Kidney (tissue), 14 donors: ENCODE measurements around the gene IL32. TPM values are rescaled to one million over a fixed set of nuclear protein-coding genes. Genes with fewer than 3 reads are reported as not detected.

Experiments used
- DNase-seq, 5 donors: peaks; one replicate each; pipeline ENCODE4 v3.0.0-alpha.2; 2013 to 2020
- FAIRE-seq: peaks from 2 replicates; lab custom pipeline; 2012; peaks lifted over from hg19 to GRCh38; lab: Jason Lieb, UNC
- H3K27ac ChIP-seq, 2 donors: one replicate each; pipeline ENCODE4 v1.7.0; 2013; ENCODE audit warnings: low read depth in 2 of 2, low read length in 2 of 2, inconsistent platforms in 1 of 2
- H3K27me3 ChIP-seq: one replicate; pipeline ENCODE4 v1.7.1; 2013; ENCODE audit warnings: low read length, inconsistent platforms; ENCODE audit not compliant: control insufficient read depth, insufficient read depth
- H3K36me3 ChIP-seq, 3 donors: one replicate each; pipeline versions ENCODE4 v1.7.0 to v1.7.1; 2013; ENCODE audit warnings: low read length in 3 of 3, control low read depth in 1 of 3, inconsistent platforms in 1 of 3; ENCODE audit not compliant: insufficient read depth in 3 of 3, control insufficient read depth in 2 of 3
- H3K4me1 ChIP-seq, 3 donors: one replicate each; pipeline versions ENCODE4 v1.7.0 to v1.7.1; 2013; ENCODE audit warnings: low read length in 3 of 3, inconsistent platforms in 1 of 3, low read depth in 1 of 3; ENCODE audit not compliant: control insufficient read depth in 2 of 3, insufficient read depth in 2 of 3
- H3K4me3 ChIP-seq, 3 donors: one replicate each; pipeline versions ENCODE4 v1.7.0 to v1.8.1; 2013; ENCODE audit warnings: low read length in 3 of 3, control low read depth in 1 of 3, inconsistent platforms in 1 of 3
- H3K9ac ChIP-seq, 3 donors: one replicate each; pipeline versions ENCODE4 v1.7.0 to v1.7.1; 2013; ENCODE audit warnings: low read length in 3 of 3, control low read depth in 1 of 3, inconsistent platforms in 1 of 3
- H3K9me3 ChIP-seq, 3 donors: one replicate each; pipeline versions ENCODE4 v1.7.0 to v1.7.1; 2013; ENCODE audit warnings: low read length in 3 of 3, control low read depth in 1 of 3, inconsistent platforms in 1 of 3; ENCODE audit not compliant: control insufficient read depth in 2 of 3, insufficient read depth in 1 of 3
- CTCF ChIP-seq: IDR thresholded peaks from 3 replicates; pipeline ENCODE4 v1.5.1; 2012; ENCODE audit warnings: mild to moderate bottlenecking, moderate library complexity, borderline replicate concordance; ENCODE audit not compliant: insufficient read depth; ENCODE audit errors: extremely low read depth
- intact Hi-C: fragments of 100-400 bp; cut with DNase I; formaldehyde crosslinking; loops from one replicate; pipeline ENCODE4 v1.11.1; 2022
- polyA plus RNA-seq: library from polyadenylated mRNA; stranded (reverse); fragments of 350-450 nt; fragmentation: Illumina TruSeq; extraction: RNeasy Lipid Tissue Mini Kit (QIAGEN cat#74804); gene quantifications from one replicate; pipeline ENCODE4 v1.2.3, GENCODE V29; 2014; ENCODE audit warnings: low read depth, low replicate concordance; ENCODE audit not compliant: insufficient read depth
- total RNA-seq: library from RNA; stranded (reverse); fragmentation: NEBNext Ultra II Directional; extraction: Animal tissue kit (Norgen Biotek cat#: 25700); gene quantifications from one replicate; pipeline ENCODE4 v1.2.1, GENCODE V29; 2021
- donor health status: control.
- donor health status: control.
- donor health status: control.
- donor health status: control.
- donor health status: control.
- donor health status: DM: yes; HTN: yes; CAD: no.
- donor health status: Normal renal cell carcinoma (clear cell type).

IL32 gene
- total and polyA plus RNA-seq, 2 donors from 2014 or later: 181 to 495 TPM

DNA sequence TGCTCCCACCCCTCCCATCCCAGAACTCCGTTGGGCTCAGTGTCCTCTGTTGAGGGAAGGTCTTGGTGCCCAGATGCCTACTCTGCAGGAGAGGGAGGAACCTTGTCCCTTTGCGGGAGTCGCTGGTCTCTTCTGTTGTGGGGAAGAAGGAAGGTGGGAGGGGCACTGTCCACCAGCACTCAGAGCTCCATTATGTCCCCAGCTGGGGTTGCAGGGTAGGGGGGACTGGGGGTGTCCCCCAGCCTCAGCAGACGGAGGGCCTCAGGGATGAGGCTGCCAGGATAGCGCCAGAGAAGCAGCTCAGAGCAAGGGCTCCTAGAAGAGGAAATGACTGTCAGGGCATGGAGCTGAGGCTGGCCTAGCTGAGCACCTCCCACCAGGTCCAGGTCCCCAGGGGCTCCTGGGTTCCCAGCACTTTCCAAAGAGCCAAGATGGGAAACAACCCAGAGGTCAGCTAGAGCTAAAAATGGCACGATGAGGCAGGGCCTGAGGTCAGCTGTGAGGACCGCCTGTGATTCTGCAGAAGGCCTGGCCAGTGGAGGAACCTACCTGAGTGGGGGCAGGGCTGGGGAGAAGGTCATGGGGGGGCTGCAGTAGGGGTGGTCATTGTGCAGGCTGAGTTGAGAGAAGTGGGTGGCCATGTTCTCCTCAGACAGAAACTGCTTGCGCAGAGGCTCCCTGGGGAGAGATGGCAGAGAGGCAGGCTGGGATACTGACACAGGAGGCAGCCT, 42.6 kb upstream of the IL32 start:
- no peak for FAIRE-seq

DNA sequence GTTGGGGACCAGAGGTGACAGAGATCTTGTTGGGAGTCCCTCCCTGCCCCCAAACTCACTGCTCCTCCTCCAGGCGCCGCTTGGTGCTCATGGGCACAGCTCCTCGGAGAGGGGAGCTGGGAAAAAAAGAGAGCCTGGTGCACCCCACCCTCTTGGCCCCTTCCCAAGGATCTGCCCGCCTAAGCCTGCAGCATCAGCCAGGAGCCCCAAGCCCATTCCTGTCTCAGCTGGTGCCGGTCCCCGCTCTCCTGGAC, 42.1 kb upstream of the IL32 start:
- H3K9ac ChIP-seq: peak overlapping the region in 2 of 3 donors; percentile 24 to 89
- peak overlapping the region; percentile 49 to 90 (median 67) for H3K4me3 ChIP-seq
- H3K36me3 ChIP-seq: peaks cover 2 to 5% (median 3%) of the 10 kb centered on the region in 3 donors
- no peak for TF ChIP-seq CTCF
- DNase-seq: no peak
- H3K27me3 ChIP-seq: peaks cover 2% of the 10 kb centered on the region
- intact Hi-C loops: no loop called here
- FAIRE-seq: no peak
- H3K4me1 ChIP-seq: peaks cover 0 to 23% (median 16%) of the 10 kb centered on the region in 3 donors
- no peaks in the 10 kb centered on the region for H3K9me3 ChIP-seq
- peak overlapping the region; percentile 98 for H3K27ac ChIP-seq

More for the DNA sequence above, 42.6 kb upstream of the IL32 start:
- peaks cover 4% of the 10 kb centered on the region for H3K27me3 ChIP-seq
- peaks cover 0 to 23% (median 19%) of the 10 kb centered on the region in 3 donors for H3K4me1 ChIP-seq
- peak in 1 of 5 donors; percentile 77 for DNase-seq
- H3K9me3 ChIP-seq: no peaks in the 10 kb centered on the region
- peak overlapping the region; percentile 98 for H3K27ac ChIP-seq
- H3K4me3 ChIP-seq: peak overlapping the region; percentile 17 to 90 (median 67)
- no peak for TF ChIP-seq CTCF
- H3K36me3 ChIP-seq: peaks cover 2 to 5% (median 3%) of the 10 kb centered on the region in 3 donors
- peak overlapping the region in 2 of 3 donors; percentile 43 to 89 for H3K9ac ChIP-seq
- intact Hi-C loops: no loop called here

- no peak for TF ChIP-seq CTCF
- peak; percentile 97 to 99 (median 99) for DNase-seq
- Histone ChIP-seq H3K27me3 (peaks cover 2% of the 10 kb centered on the region), H3K4me3 (peak within 1 kb of the TSS; percentile 49 to 90 (median 67)), H3K27ac (peak within 1 kb of the TSS; percentile 98), H3K9ac (peak within 1 kb of the TSS; percentile 37 to 89 (median 65)), H3K4me1 (peaks cover 0 to 23% (median 18%) of the 10 kb centered on the region in 3 donors), H3K9me3 (no peaks in the 10 kb centered on the region), H3K36me3 (peaks cover 2 to 5% (median 3%) of the 10 kb centered on the region in 3 donors)
- no peak for FAIRE-seq
- intact Hi-C loops: no loop called here
Measured at GRCh38 chr16:3023669-3024478, 41.6 kb upstream of the IL32 start, which contains the start of the genes HCFC1R1 and THOC6. TSS of gene HCFC1R1 (minus strand) at chr16:3023942. CDS start at chr16:3023941, 1 bp downstream. TSS of gene THOC6 (plus strand) at chr16:3024035. CDS start at chr16:3024327, 292 bp downstream.
